Measurements from ENCODE around the gene PLS3. TPM values are rescaled to one million over a fixed set of nuclear protein-coding genes. Genes with fewer than 3 reads are reported as not detected.

Gene PLS3
- total RNA-seq, 4 donors from 2014 or later, result 74.7 to 145 (median 136) TPM

GRCh38 chrX:115679460-115679859 lies 118.5 kb downstream of the PLS3 start:
- H3K27me3 ChIP-seq, result no peaks in the 10 kb centered on the region
- WGBS, result 12% methylated on average over 7 of the region's 7 CpGs
- DNase-seq (ENCODE audit: low spot score in 2 of 2), result no peak
- H3K27ac ChIP-seq, result no peak overlapping the region
- no peak overlapping the region for H3K4me3 ChIP-seq
- no peaks in the 10 kb centered on the region for H3K4me1 ChIP-seq
- H3K36me3 ChIP-seq, result no peaks in the 10 kb centered on the region
- no peaks in the 10 kb centered on the region for H3K9me3 ChIP-seq
- TF ChIP-seq POLR2AphosphoS5 (IDR thresholded peaks at IDR 0.05) (no peak), EP300 (IDR thresholded peaks at IDR 0.05) (no peak), CTCF (IDR thresholded peaks at IDR 0.05) (no peak), POLR2A (IDR thresholded peaks at IDR 0.05) (no peak)

- 41% methylated on average over 4 of the region's 4 CpGs for WGBS
- H3K4me1 ChIP-seq, result no peaks in the 10 kb centered on the region
- DNase-seq (ENCODE audit: low spot score in 2 of 2), result no peak
- H3K27ac ChIP-seq, result no peak overlapping the region
- no peaks in the 10 kb centered on the region for H3K27me3 ChIP-seq
- H3K9me3 ChIP-seq, result no peaks in the 10 kb centered on the region
- no peak for TF ChIP-seq POLR2A (IDR thresholded peaks at IDR 0.05)
- TF ChIP-seq CTCF (IDR thresholded peaks at IDR 0.05), result no peak
- no peak for TF ChIP-seq EP300 (IDR thresholded peaks at IDR 0.05)
- no peak for TF ChIP-seq POLR2AphosphoS5 (IDR thresholded peaks at IDR 0.05)
- no peaks in the 10 kb centered on the region for H3K36me3 ChIP-seq
- no peak overlapping the region for H3K4me3 ChIP-seq
Observed at GRCh38 chrX:115687595-115687994, 126.6 kb downstream of the PLS3 start.

- Histone ChIP-seq H3K4me3 (no peak overlapping the region), H3K27ac (peak overlapping the region; percentile 51), H3K27me3 (no peaks in the 10 kb centered on the region), H3K4me1 (no peaks in the 10 kb centered on the region), H3K9me3 (no peaks in the 10 kb centered on the region), H3K36me3 (no peaks in the 10 kb centered on the region)
- WGBS, result 48% methylated on average over 4 of the region's 4 CpGs
- TF ChIP-seq CTCF (IDR thresholded peaks at IDR 0.05) (no peak), POLR2A (IDR thresholded peaks at IDR 0.05) (no peak), POLR2AphosphoS5 (IDR thresholded peaks at IDR 0.05) (no peak), EP300 (IDR thresholded peaks at IDR 0.05) (no peak)
- DNase-seq (ENCODE audit: low spot score in 2 of 2), result no peak
Observed at GRCh38 chrX:115689931-115690330, 129.0 kb downstream of the PLS3 start.

- no peaks in the 10 kb centered on the region for H3K9me3 ChIP-seq
- H3K36me3 ChIP-seq, result no peaks in the 10 kb centered on the region
- TF ChIP-seq EP300 (IDR thresholded peaks at IDR 0.05) (no peak), CTCF (IDR thresholded peaks at IDR 0.05) (peak; percentile 48 to 58)
- WGBS, result 4% methylated on average over 4 of the region's 4 CpGs
- no peaks in the 10 kb centered on the region for H3K27me3 ChIP-seq
- H3K27ac ChIP-seq, result peak overlapping the region; percentile 51
- H3K4me3 ChIP-seq, result no peak overlapping the region
- no peaks in the 10 kb centered on the region for H3K4me1 ChIP-seq
- peak in 1 of 2 donors; percentile 69 for DNase-seq (ENCODE audit: low spot score in 2 of 2)
Observed at GRCh38 chrX:115690511-115691216, 129.7 kb downstream of the PLS3 start.

GRCh38 chrX:115693476-115693875 lies 132.5 kb downstream of the PLS3 start:
- WGBS, result 51% methylated on average over 6 of the region's 6 CpGs
- no peaks in the 10 kb centered on the region for H3K36me3 ChIP-seq
- no peak overlapping the region for H3K4me3 ChIP-seq
- no peak for DNase-seq (ENCODE audit: low spot score in 2 of 2)
- no peaks in the 10 kb centered on the region for H3K4me1 ChIP-seq
- H3K9me3 ChIP-seq, result no peaks in the 10 kb centered on the region
- no peak overlapping the region for H3K27ac ChIP-seq
- H3K27me3 ChIP-seq, result no peaks in the 10 kb centered on the region
- TF ChIP-seq POLR2AphosphoS5 (IDR thresholded peaks at IDR 0.05) (no peak), CTCF (IDR thresholded peaks at IDR 0.05) (no peak), POLR2A (IDR thresholded peaks at IDR 0.05) (no peak), EP300 (IDR thresholded peaks at IDR 0.05) (no peak)

Data from suprapubic skin (tissue), 4 donors.